ENCODE results near the gene ERCC8. TPM values are rescaled to one million over a fixed set of nuclear protein-coding genes. Genes with fewer than 3 reads are reported as not detected.

Gene ERCC8
- total and polyA plus RNA-seq, 2 of the 13 experiments (the other 11 are each of a cell fraction or from before 2014, with no cell fraction given), result 24.4 to 35.2 TPM

DNA sequence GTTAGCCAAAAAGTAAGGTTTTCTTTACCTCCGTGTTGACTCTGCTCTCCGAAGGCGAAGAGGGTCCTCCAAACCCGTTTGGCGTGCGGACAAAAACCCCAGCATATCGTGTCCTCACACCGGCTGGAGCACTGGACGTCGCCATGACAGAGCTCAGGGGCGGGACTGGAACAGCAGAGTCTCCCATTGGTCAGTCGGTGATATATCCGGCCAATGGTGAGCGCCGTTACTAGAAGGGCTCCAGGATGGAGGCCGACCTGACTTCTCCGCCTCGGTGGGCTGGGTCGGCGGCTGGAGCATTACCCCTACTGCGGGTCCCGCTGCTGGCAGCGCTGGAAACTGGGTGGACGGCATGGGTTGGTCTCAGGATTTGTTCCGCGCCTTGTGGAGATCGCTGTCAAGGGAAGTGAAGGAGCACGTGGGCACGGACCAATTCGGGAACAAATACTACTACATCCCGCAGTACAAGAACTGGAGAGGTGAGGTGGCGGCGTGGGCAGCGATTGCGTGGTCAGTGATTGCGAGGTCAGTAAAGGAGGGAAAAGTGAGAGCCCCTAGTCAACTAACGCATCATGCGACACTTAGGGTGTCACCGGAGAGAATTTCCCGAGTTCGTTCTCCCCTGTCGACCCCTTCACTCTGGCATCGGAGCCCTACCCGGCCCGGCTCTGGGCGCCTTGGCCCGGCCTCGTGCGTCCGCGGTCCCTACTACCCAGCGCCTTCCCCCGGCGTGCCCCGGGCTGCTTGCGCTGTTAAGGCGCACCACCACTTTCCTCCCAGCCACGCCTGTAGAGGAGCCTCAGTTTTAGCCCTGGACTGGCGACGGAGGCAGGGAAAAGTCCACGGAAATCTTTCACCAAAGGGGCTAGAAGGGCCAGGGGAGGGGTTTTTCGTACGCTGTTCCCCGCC, at the start of gene ERCC8, which contains the start of gene NDUFAF2 (continued):
- TF ChIP-seq, protein P1, sequence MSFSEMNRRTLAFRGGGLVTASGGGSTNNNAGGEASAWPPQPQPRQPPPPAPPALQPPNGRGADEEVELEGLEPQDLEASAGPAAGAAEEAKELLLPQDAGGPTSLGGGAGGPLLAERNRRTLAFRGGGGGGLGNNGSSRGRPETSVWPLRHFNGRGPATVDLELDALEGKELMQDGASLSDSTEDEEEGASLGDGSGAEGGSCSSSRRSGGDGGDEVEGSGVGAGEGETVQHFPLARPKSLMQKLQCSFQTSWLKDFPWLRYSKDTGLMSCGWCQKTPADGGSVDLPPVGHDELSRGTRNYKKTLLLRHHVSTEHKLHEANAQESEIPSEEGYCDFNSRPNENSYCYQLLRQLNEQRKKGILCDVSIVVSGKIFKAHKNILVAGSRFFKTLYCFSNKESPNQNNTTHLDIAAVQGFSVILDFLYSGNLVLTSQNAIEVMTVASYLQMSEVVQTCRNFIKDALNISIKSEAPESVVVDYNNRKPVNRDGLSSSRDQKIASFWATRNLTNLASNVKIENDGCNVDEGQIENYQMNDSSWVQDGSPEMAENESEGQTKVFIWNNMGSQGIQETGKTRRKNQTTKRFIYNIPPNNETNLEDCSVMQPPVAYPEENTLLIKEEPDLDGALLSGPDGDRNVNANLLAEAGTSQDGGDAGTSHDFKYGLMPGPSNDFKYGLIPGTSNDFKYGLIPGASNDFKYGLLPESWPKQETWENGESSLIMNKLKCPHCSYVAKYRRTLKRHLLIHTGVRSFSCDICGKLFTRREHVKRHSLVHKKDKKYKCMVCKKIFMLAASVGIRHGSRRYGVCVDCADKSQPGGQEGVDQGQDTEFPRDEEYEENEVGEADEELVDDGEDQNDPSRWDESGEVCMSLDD (CRISPR knock-in tag; IDR thresholded peaks at IDR 0.05; ENCODE audit: borderline replicate concordance), result no peak
- TF ChIP-seq ZBTB7B (CRISPR knock-in tag; IDR thresholded peaks at IDR 0.05), result no peak; the same call in 1 of the 2 replicates
- no peak for TF ChIP-seq CHD2 (IDR thresholded peaks at IDR 0.05; ENCODE audit: low read depth, low read length)
- TF ChIP-seq ASH2L (IDR thresholded peaks at IDR 0.05; ENCODE audit: insufficient read length, low read depth, low read length), result peak; percentile 71
- no peak for TF ChIP-seq ZFP41 (CRISPR knock-in tag; IDR thresholded peaks at IDR 0.05; ENCODE audit: borderline replicate concordance)
- TF ChIP-seq KDM5B (CRISPR knock-in tag; IDR thresholded peaks at IDR 0.05; ENCODE audit: borderline replicate concordance), result peak; percentile 62; the same call in 1 of the 2 replicates
- no peak for TF ChIP-seq CCAR2 (optimal IDR thresholded peaks at IDR 0.05; ENCODE audit: low read depth, low read length)
- TF ChIP-seq ZNF562 (CRISPR knock-in tag; IDR thresholded peaks at IDR 0.05; ENCODE audit: borderline replicate concordance), result no peak
- TF ChIP-seq DNMT1 (CRISPR knock-in tag; IDR thresholded peaks at IDR 0.05), result 0 out of 2 replicates have a peak, but pooled peaks have one; percentile 29
- TF ChIP-seq PHB2 (IDR thresholded peaks at IDR 0.05; ENCODE audit: partially characterized antibody), result no peak
- TF ChIP-seq HOXD1 (CRISPR knock-in tag; IDR thresholded peaks at IDR 0.05), result no peak
- no peak for TF ChIP-seq ZNF101 (CRISPR knock-in tag; IDR thresholded peaks at IDR 0.05; ENCODE audit: borderline replicate concordance, low read depth)
- TF ChIP-seq, protein P2, sequence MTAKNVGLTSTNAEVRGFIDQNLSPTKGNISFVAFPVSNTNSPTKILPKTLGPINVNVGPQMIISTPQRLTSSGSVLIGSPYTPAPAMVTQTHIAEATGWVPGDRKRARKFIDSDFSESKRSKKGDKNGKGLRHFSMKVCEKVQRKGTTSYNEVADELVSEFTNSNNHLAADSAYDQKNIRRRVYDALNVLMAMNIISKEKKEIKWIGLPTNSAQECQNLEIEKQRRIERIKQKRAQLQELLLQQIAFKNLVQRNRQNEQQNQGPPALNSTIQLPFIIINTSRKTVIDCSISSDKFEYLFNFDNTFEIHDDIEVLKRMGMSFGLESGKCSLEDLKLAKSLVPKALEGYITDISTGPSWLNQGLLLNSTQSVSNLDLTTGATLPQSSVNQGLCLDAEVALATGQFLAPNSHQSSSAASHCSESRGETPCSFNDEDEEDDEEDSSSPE (CRISPR knock-in tag; IDR thresholded peaks at IDR 0.05), result peak; percentile 39; the same call in 1 of the 2 replicates
- no peak for TF ChIP-seq SNAPC2 (CRISPR knock-in tag; IDR thresholded peaks at IDR 0.05)
- TF ChIP-seq REL (CRISPR knock-in tag; conservative IDR thresholded peaks at IDR 0.05), result no peak
- TF ChIP-seq NFATC3 (CRISPR knock-in tag; IDR thresholded peaks at IDR 0.05), result no peak
- TF ChIP-seq ZNF143 (CRISPR knock-in tag; IDR thresholded peaks at IDR 0.05), result no peak
- TF ChIP-seq ZNF138 (CRISPR knock-in tag; IDR thresholded peaks at IDR 0.05; ENCODE audit: low read depth), result peak; percentile 42; the same call in 1 of the 2 replicates
- TF ChIP-seq, protein P3, sequence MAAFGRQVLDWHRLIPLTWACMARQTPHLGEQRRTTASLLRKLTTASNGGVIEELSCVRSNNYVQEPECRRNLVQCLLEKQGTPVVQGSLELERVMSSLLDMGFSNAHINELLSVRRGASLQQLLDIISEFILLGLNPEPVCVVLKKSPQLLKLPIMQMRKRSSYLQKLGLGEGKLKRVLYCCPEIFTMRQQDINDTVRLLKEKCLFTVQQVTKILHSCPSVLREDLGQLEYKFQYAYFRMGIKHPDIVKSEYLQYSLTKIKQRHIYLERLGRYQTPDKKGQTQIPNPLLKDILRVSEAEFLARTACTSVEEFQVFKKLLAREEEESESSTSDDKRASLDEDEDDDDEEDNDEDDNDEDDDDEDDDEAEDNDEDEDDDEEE (CRISPR knock-in tag; IDR thresholded peaks at IDR 0.05), result 0 out of 2 replicates have a peak, but pooled peaks have one; percentile 65
- TF ChIP-seq, protein P4, sequence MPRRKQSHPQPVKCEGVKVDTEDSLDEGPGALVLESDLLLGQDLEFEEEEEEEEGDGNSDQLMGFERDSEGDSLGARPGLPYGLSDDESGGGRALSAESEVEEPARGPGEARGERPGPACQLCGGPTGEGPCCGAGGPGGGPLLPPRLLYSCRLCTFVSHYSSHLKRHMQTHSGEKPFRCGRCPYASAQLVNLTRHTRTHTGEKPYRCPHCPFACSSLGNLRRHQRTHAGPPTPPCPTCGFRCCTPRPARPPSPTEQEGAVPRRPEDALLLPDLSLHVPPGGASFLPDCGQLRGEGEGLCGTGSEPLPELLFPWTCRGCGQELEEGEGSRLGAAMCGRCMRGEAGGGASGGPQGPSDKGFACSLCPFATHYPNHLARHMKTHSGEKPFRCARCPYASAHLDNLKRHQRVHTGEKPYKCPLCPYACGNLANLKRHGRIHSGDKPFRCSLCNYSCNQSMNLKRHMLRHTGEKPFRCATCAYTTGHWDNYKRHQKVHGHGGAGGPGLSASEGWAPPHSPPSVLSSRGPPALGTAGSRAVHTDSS (CRISPR knock-in tag; conservative IDR thresholded peaks at IDR 0.05), result no peak
- TF ChIP-seq, protein P5, sequence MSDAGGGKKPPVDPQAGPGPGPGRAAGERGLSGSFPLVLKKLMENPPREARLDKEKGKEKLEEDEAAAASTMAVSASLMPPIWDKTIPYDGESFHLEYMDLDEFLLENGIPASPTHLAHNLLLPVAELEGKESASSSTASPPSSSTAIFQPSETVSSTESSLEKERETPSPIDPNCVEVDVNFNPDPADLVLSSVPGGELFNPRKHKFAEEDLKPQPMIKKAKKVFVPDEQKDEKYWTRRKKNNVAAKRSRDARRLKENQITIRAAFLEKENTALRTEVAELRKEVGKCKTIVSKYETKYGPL (CRISPR knock-in tag; IDR thresholded peaks at IDR 0.05), result no peak
- TF ChIP-seq NR1H2 (CRISPR knock-in tag; IDR thresholded peaks at IDR 0.05; ENCODE audit: borderline replicate concordance, low read depth), result no peak
